HG03558 (cell line): ENCODE results near the gene ZIC2.

ENCODE experiments used
- ATAC-seq: cut with Tn5 transposase; IDR thresholded peaks from one replicate; pipeline ENCODE4 v1.9.1; 2021; ENCODE audit warnings: moderate number of reproducible peaks; ENCODE audit not compliant: unreplicated experiment; ENCODE audit errors: extremely low read depth

ZIC2 gene

GRCh38 chr13:99984461-99985240 is 3.1 kb downstream of the ZIC2 start:
- no peak for ATAC-seq

- ATAC-seq: no peak
These were observed 3.8 kb downstream of the ZIC2 start for GRCh38 chr13:99985241-99985874.

DNA sequence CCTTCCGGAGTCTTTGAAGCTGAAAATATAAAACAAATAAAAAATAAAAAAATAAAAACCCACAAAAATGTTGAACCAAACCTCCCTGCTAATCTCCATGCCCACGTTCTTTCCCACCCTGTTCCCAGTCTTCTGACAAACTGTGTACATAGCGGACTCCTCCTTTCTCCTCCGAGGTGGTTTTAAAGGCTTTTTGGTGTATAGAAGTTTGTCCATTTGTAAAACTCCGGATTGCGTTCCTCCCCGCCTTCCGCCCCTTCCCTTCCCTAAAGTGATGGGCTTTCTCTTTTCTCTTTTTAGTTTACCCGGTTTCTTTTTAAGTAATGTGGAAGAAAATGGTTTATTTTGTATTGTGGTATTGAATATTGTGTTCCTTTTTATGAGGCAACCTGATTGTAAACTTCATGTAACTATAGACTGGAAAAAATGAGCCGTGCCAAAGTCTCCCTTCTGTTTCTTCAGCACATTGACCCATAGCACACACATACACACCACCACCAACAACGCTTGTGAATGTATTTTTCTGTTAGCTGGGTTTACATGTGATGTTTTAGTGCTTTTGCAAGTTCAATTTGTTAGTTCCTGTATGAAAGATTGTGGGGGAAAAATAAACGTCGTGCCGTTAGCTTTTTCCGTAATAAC is 4.4 kb downstream of the ZIC2 start:
- ATAC-seq: no peak

DNA sequence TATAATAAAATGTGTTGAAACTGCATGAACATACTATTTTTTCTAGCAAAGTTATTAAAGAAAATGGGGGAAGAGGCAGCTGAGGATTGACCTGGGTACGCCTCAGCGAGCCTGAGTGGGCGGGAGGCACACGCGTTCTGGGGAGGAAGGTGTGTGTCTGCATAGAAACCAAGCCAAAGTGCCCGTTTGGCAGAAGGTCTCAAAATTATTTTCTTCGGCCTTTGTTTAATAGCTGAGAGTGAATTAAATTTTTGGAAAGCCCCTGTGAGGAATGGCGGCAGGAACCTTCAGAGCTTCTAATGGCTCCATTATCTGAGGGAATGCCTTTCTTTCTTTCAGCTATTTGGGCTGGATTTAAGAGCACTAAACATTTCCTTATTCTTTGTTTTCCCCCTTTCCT is 5.2 kb downstream of the ZIC2 start:
- ATAC-seq: no peak

DNA sequence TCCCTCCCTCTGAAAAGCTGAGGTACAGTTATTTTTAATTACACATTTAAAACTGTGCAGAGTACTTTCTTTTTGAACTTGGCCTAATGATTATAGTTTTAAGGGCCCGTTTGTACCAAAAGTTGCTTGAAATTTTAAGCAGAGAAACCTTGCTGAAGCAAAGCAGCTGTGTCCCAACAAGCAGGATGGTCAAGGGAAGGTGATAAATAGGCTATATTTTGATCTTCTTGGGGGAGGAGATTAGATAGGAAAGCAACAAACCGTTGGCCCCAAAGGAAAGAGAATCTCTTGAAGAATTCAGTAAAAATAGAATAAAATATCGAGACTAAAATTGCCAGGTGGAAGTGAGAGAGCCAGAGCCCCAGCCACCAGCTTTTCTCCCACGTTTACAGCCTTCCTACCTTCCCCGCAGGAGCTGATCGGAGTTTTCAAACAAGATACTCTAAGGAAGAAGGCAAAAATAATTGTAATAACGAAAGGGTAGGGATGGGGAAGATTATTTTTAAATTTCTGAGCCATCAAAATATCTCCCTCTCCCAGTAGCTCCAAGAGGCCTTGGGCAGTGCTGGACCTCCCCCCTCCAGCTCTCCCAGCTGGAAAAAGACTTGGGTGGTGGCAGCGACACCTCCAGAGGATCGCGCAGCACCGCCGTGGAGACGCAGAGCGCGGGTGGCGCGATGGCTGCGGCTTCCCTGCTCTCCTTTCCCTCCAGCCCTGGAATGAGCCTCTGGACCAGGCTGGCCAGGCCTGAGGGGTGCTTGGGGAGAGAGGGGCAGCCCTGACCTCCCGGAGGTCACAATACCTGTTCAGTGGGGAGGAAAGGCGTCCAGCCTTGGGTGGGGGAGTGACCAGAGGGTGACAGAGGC is 5.8 kb downstream of the ZIC2 start:
- no peak for ATAC-seq

DNA sequence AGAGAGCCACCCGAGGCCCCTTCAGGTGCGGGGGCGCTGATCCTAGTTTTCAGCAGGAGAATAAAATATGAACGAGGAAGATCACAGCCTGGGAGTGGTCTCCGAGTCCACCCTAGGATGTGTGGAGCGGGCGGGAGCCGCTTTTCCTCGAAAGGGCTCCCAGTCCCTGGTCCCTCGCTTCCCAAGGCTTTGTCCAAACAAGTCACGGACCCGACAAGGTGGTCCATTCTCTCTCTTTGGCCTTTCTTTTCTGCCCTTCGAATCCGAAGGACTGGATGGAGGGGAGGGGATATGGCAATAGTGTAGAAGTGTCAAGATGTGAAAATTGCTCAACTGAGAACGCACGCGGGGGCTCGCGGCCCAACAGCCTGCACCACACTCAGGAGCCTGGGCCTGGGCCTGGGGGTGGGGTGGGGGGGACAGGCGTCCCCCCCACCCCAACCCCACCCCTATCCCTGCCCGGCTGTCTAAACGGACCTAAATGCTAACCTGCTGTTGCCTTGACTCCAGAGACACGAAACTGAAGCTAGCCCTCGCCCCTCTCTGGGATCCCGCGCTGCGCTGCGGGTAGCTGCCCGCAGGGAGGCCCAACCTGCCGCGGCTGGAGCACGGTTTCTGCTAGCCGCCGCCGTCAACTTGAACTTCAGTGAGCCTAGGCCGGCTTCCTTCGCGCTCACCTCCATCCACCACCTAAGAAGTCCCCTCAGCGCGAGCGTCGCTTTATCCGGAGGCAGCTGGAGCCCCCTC is 7.1 kb downstream of the ZIC2 start:
- ATAC-seq: no peak

- ATAC-seq: no peak
These were observed 7.9 kb downstream of the ZIC2 start for GRCh38 chr13:99989276-99990125.

DNA sequence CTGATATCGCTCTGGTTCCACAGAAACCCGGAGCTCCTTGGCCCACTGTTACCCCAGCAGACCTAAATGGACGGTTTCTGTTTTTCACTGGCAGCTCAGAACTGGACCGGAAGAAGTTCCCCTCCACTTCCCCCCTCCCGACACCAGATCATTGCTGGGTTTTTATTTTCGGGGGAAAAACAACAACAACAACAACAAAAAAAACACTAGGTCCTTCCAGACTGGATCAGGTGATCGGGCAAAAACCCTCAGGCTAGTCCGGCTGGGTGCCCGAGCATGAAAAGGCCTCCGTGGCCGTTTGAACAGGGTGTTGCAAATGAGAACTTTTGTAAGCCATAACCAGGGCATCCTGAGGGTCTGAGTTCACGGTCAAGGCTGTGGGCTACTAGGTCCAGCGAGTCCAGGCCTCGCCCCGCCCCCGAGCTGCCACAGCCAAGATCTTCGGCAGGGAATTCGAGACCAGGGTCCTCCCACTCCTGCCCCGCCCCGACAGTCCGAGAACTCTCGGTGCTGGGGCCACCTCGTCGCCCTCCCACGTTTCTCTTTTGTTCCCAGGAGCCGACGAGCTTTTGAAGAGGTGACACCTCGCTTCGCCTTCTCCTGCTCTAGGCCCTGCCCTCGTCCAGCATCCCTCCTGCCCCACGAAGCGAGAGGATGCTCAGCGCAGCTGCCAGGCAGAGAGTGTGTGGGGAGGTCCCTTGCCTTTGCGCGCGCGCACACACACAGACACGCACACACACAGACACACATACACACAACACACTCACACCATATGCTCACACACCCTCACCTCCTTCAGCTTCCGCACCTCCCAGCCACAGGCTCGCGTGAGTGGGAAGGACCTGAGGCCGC is 8.8 kb downstream of the ZIC2 start:
- no peak for ATAC-seq

DNA sequence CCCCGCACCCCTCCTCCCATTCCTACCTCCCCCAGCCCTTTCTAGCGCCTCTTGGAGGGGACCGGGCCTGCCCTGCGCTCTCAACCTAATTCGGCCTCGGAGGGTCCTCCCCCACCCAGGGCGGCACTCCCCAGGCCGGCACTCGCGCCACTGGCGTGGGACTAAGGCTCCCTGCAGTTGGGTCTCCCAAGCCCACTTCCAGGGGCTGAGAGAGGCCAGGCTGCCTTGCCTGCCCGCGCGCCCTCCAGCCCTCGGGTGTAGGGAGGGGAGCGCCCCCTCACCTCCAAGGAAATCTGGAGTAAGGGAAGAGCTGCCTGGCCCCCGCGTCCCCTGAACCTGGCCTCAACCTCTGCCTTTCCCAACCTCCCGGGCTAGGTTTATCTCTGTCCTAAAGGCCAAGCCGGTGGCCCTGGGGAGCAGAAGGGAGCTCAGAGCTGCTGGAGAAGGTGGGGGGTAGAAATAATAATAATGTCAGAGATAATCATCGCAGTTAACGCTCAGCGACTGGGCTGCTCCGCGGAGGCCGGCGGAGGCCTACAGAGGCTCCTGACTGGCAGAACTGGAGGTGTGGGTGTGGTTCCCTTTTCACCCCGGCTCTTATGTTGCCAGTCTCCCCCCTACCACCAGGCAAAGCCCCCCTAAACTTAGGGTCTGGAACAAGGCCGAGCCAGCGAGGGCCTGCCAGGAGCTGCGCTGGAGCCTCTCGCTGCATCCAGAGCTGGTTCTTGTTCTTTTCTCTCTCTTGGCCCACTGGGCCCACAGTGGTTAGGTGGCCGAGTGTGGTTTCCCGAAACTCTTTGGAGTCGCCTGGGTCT is 9.6 kb downstream of the ZIC2 start:
- ATAC-seq: no peak

- ATAC-seq: no peak
These were observed 10.5 kb downstream of the ZIC2 start for GRCh38 chr13:99991828-99992775.

DNA sequence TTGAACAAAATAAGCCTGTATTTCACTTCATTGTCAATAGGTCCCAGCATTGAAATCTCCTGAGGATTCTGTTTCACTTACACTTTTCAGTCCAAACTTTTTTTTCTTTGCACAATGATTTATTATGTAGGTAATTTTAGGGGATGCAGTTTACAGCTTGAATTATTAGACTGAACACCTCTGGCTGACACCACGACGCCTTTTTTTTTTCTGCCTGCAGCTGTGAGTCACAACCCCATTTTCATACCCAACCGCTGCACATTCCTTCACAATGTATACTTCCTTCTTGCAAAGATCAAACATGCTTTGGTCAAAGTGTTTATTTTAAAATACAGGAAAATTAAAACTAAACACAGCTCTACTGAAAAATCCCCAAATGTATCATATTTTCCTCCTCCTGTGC is 11.4 kb downstream of the ZIC2 start:
- no peak for ATAC-seq

DNA sequence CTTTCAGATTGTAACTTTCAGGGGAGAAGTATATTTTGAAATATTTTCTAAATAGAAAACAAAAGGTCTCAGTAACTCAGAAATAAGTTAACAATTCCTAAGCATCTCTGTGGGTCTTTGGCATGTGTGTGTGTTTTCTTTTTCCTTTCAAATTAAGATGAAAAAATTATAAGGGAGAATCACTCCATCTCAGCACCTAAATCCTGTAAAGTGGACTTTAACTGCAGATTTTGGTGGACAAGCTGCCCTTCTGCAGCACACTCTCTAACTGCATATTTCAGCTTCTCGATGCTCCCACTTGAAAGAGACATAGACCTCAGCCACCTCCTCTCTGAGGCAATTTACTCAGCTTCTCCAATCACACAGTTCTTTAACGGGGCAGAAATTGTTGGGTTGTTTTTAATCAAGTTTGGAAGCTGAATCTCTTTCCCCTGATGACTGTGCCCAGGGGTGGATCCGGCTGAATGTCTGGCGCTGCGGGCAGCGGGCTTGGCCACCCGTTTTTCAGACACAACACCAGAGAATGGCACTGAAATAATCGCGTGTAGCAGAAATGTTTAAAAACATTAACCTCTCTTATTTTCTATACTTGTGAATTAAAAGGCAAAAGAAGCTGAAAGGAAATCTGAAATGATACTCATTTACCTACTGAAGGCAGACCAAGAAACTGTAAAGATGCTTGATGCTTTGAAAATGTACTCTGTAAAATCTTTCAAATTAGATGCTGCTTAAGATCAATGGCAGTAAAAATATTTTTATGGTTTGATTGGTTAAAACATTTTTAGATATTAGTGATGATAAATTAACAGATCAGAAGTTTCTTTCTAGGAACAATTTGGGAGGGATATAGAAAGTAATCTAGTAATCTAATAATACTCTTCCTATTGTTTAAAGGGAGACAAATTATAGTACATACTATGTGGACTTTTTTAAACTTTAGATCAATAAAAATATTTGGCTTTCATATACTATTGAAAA is 12.4 kb downstream of the ZIC2 start:
- ATAC-seq: no peak

DNA sequence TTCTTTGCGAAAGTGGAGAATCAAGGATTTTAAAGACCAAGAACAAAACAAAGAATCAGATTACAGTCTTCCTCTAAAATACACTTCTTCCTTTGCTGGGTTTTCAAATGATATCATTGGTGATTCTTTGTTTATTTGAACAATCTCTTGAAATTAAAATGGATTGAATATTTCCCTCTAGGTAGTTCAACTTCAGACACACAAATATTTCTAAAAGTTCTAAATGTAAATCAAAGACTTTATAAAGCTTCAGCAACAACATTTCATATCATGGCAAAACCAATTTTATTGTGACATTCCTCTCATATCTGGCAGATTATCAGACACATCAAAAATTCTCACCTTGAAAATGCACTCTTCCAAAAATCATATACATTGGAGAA is 13.0 kb downstream of the ZIC2 start:
- ATAC-seq: no peak

DNA sequence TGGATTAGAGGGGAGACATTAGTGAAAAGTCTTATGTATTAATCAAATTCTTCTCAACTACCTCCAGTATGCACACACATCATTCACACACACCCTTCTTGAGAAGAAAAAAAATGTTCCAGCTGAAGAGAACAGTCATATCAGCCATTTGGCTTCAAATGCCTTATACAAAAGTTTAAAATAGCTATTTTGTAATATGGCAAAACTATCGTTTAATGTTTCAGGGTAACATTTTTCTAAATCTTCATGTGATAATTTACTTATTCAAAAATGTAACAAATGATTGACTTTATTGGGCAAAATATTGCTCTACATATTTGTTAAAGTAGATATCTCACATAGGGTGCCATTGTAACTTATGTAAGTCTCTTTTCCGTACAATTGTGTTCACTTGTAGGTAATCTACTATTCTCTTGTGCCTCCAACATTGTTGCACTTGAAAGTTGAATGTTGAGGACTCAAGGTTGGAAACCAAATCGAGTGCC is 13.6 kb downstream of the ZIC2 start:
- ATAC-seq: no peak
